ENCODE results near the gene ST8SIA2.

The ST8SIA2 gene

DNA sequence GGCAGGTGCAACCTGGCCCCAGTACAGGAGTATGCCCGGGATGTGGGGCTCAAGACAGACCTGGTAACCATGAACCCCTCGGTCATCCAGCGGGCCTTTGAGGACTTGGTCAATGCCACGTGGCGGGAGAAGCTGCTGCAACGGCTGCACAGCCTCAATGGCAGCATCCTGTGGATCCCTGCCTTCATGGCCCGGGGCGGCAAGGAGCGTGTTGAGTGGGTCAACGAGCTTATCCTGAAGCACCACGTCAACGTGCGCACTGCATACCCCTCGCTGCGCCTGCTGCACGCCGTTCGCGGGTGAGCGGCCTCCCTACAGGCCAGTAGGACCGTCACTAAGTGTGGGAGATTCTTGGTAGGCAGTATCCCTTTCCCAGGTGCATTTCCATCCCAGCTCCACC is 51.0 kb downstream of the ST8SIA2 start:
- in situ Hi-C loops (cut with MboI; ENCODE audit: low pct_unique_long_range_greater_than_20kb, low sequenced_read_pairs, unreplicated experiment) = no loop called here
- DNase-seq (ENCODE audit: low spot score) = no peak
- TF ChIP-seq, protein P1, sequence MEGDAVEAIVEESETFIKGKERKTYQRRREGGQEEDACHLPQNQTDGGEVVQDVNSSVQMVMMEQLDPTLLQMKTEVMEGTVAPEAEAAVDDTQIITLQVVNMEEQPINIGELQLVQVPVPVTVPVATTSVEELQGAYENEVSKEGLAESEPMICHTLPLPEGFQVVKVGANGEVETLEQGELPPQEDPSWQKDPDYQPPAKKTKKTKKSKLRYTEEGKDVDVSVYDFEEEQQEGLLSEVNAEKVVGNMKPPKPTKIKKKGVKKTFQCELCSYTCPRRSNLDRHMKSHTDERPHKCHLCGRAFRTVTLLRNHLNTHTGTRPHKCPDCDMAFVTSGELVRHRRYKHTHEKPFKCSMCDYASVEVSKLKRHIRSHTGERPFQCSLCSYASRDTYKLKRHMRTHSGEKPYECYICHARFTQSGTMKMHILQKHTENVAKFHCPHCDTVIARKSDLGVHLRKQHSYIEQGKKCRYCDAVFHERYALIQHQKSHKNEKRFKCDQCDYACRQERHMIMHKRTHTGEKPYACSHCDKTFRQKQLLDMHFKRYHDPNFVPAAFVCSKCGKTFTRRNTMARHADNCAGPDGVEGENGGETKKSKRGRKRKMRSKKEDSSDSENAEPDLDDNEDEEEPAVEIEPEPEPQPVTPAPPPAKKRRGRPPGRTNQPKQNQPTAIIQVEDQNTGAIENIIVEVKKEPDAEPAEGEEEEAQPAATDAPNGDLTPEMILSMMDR (IDR thresholded peaks at IDR 0.05; ENCODE audit: extremely low read depth, insufficient read depth, missing control alignments) = no peak

DNA sequence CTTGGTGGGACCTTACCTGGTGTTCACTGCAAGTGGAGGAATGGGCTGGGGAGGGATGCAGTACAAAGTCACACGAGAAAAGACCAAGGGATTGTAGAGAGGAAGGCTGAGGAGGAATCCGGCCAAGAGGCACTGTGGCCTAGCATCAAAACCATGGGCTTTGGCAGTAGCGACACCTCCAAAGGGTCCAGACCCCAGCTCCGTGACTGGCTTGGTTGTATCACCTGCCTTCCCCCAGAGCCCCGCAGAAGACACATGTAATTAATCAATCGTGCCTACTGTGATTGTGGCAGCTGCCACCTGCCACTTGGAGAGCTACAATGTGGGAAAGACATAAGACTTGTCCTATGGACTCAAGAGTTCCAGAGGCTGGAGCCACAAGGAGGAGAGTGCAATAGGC is 54.7 kb downstream of the ST8SIA2 start:
- DNase-seq (ENCODE audit: low spot score) = no peak
- in situ Hi-C loops (cut with MboI; ENCODE audit: low pct_unique_long_range_greater_than_20kb, low sequenced_read_pairs, unreplicated experiment) = no loop called here
- TF ChIP-seq, protein P1 (IDR thresholded peaks at IDR 0.05; ENCODE audit: extremely low read depth, insufficient read depth, missing control alignments) = no peak

DNA sequence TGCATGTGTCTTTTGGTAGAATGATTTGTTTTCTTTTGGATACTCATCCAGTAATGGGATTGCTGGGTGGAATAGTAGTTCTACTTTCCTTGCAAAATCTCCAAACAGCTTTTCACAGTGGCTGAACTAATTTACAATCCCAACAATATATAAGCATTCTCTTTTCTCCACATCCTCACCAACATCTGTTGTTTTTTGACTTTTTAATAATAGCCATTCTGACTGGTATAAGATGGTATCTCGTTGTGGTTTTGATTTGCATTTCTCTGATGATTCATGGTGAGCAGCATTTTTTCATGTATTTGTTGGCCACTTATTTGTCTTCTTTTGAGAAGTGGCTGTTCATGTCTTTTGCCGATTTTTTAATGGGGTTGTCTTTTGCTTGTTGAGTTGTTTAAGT is 55.8 kb downstream of the ST8SIA2 start:
- in situ Hi-C loops (cut with MboI; ENCODE audit: low pct_unique_long_range_greater_than_20kb, low sequenced_read_pairs, unreplicated experiment) = no loop called here
- TF ChIP-seq, protein P1 (IDR thresholded peaks at IDR 0.05; ENCODE audit: extremely low read depth, insufficient read depth, missing control alignments) = no peak

DNA sequence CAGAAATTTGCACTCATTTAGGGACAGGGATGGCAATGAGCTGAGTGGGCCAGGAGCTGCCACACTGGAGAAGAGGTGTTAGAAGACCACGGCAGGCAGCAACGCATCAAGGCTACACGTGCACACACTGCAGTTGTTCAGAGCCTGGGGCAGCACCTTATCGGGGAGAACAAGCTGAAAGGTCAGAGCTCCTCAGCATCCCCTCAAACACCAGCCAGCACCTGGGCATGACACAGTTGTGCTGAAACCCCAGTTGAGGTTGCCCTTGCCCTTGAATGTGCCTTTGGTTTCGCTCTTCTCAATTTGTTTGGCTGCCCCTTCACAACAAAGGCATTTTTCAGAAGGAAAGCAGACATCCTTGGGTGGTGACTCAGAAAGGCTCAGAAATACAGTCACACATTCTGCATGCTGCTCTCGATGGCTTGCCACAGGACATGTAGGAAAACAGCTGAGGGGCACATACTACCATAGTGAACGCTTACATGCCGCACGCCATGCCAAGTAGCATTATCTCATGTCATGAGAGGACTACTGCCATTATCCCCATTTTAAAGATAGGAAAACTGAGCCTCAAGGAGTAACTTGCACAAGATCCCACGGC is 57.6 kb downstream of the ST8SIA2 start:
- no peak for DNase-seq (ENCODE audit: low spot score)
- TF ChIP-seq, protein P1 (IDR thresholded peaks at IDR 0.05; ENCODE audit: extremely low read depth, insufficient read depth, missing control alignments) = no peak
- in situ Hi-C loops (cut with MboI; ENCODE audit: low pct_unique_long_range_greater_than_20kb, low sequenced_read_pairs, unreplicated experiment) = no loop called here

More for the DNA sequence above, 55.8 kb downstream of the ST8SIA2 start:
- no peak for DNase-seq (ENCODE audit: low spot score)

DNA sequence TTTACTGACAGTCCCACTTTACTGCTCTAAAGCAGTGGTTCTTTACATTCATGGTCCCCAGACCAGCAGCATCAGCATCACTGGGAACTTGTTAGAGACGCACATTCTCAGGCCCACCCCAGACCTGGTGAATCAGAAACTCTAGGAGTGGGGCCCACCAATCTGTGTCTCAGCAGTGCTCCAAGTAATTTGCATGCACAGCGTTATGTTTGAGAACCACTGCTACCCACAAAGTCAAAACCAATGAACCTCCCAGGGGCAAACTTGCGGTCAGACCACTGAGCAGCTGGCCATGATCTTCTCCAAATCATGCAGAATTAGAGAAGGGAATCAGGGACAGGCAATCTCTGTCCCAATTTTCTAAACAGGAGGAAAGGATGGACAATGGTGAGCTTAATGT is 58.5 kb downstream of the ST8SIA2 start:
- no peak for DNase-seq (ENCODE audit: low spot score)
- in situ Hi-C loops (cut with MboI; ENCODE audit: low pct_unique_long_range_greater_than_20kb, low sequenced_read_pairs, unreplicated experiment) = no loop called here
- TF ChIP-seq, protein P1 (IDR thresholded peaks at IDR 0.05; ENCODE audit: extremely low read depth, insufficient read depth, missing control alignments) = no peak

DNA sequence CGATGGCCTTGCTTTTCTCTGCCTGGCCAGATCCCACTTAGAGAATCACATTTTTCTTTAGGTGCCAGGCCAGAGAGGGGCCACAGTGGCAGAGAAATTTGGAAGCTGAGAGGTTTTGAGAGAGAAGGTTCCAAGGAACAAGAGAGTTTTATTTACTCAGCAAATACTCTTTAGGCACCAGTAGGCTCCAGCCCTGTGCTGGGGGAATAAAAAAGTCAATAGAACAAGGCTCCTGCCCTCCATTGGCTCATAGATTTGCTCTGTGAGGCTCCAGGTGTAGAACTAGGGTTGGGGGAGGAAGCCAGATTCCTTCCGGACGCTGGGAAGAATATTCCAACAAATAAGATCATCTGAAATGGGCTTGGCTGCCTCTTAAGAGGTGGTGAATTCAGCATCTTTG is 59.9 kb downstream of the ST8SIA2 start:
- no peak for DNase-seq (ENCODE audit: low spot score)
- in situ Hi-C loops (cut with MboI; ENCODE audit: low pct_unique_long_range_greater_than_20kb, low sequenced_read_pairs, unreplicated experiment) = no loop called here
- TF ChIP-seq, protein P1 (IDR thresholded peaks at IDR 0.05; ENCODE audit: extremely low read depth, insufficient read depth, missing control alignments) = no peak
